ENCODE results near the gene PCSK9.

PCSK9 gene

GRCh38 chr1:55060133-55060999 lies 21.0 kb downstream of the PCSK9 start:
- DNase-seq, result no peak

GRCh38 chr1:55061000-55061705 lies 21.8 kb downstream of the PCSK9 start:
- no peak for DNase-seq

GRCh38 chr1:55061706-55062321 lies 22.5 kb downstream of the PCSK9 start:
- DNase-seq, result no peak

- no peak for DNase-seq
Measured at GRCh38 chr1:55062801-55063576, 23.6 kb downstream of the PCSK9 start.

- DNase-seq, result no peak
Measured at GRCh38 chr1:55063577-55063942, 24.2 kb downstream of the PCSK9 start.

GRCh38 chr1:55064071-55064581 lies 24.8 kb downstream of the PCSK9 start:
- peak in 2 of 14 donors; percentile 24 to 74 for DNase-seq

GRCh38 chr1:55064861-55065263 lies 25.5 kb downstream of the PCSK9 start:
- DNase-seq, result peak in 2 of 14 donors; percentile 23 to 36

- DNase-seq, result peak in 1 of 14 donors; percentile 67
Measured at GRCh38 chr1:55065648-55066047, 26.3 kb downstream of the PCSK9 start.

- peak in 13 of 14 donors; percentile 14 to 94 (median 70) for DNase-seq
Measured at GRCh38 chr1:55067022-55067778, 27.9 kb downstream of the PCSK9 start.

GRCh38 chr1:55067914-55068313 lies 28.6 kb downstream of the PCSK9 start:
- DNase-seq, result no peak

GRCh38 chr1:55068638-55069037 lies 29.3 kb downstream of the PCSK9 start:
- no peak for DNase-seq

- DNase-seq, result no peak
Measured at GRCh38 chr1:55069280-55069679, 29.9 kb downstream of the PCSK9 start.

- DNase-seq, result peak in 1 of 14 donors; percentile 84
Measured at GRCh38 chr1:55070293-55071164, 31.2 kb downstream of the PCSK9 start.

- peak in 1 of 14 donors; percentile 66 for DNase-seq
Measured at GRCh38 chr1:55071477-55071876, 32.1 kb downstream of the PCSK9 start.

GRCh38 chr1:55073187-55073916 lies 34.0 kb downstream of the PCSK9 start:
- no peak for DNase-seq

- DNase-seq, result no peak
Measured at GRCh38 chr1:55074455-55074854, 35.1 kb downstream of the PCSK9 start.

GRCh38 chr1:55076356-55076755 lies 37.0 kb downstream of the PCSK9 start:
- no peak for DNase-seq

GRCh38 chr1:55078470-55078869 lies 39.1 kb downstream of the PCSK9 start:
- peak in 1 of 14 donors; percentile 81 for DNase-seq

GRCh38 chr1:55079651-55080050 lies 40.3 kb downstream of the PCSK9 start:
- no peak for DNase-seq
